GM10248 (cell line): ENCODE measurements around the gene RASSF1.
A peak's percentile ranks its signal among the peaks of the same experiment; 100 is the strongest.

Experiments used
- CTCF ChIA-PET: fragments of 300-600 bp; sonication (Branson Sonifier 250); formaldehyde crosslinking; extraction: SDS; loops from one replicate; lab custom pipeline; 2021; ENCODE audit warnings: antibody characterized with exemption; lab: Yijun Ruan, JAX
- POLR2A ChIA-PET: fragments of 350-650 bp; sonication (Branson Sonifier 250); formaldehyde crosslinking; extraction: SDS; loops from one replicate; lab custom pipeline; 2020; ENCODE audit warnings: antibody characterized with exemption; lab: Yijun Ruan, JAX
- DNase-seq: peaks from one replicate; pipeline ENCODE4 v3.0.0; 2012; ENCODE audit errors: extremely low spot score
- TF ChIP-seq, protein P1 (sequence below): IDR thresholded peaks from 2 replicates; pipeline ENCODE4 v1.5.1; 2012; ENCODE audit warnings: mild to moderate bottlenecking, low read depth; ENCODE audit errors: extremely low read depth, missing control alignments, control extremely low read depth

Gene RASSF1

DNA sequence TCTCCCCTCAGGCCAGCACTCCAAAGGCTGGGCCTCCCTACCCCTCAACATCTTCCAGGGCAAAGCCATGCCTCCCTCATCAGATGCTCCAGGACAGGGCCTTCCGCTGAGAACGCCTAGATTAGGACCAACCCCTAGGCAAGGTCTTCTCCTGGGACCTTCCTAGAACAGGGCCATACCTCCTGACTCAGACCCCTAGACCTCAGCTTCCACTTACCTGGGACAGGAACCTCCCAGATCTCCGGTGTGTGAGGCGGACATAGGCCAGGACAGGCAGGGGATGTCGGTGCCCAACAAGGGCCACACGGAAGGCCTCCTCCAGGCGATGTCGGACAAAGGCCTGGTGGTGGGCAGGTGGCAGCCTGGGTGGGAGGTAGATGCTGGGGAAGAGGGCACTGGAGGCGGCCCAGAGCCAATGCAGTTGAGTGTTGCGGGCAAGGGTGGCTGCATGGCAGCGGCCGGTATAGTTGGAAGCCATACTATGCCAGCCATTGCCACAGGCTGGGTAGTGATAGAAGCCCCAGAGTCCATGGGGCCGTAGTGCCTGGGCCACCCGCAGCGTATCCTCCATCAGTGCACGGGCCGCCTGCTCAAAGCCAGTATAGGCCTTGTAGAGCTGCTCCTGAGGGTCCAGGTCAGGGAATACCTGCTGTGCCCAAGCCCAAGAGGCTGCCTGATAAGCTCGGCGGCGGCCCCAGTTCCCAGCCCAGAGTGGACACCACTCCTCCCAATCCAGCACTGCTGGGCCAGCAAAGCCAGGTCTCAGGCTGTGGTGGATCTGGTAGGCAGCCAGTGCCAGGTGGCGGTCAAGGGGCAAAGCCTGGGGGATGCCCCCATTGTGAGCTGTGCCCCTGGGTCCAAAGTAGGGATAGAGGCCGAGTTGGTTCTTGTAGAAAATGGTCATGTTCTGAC lies 45.9 kb downstream of the RASSF1 start:
- no peak for DNase-seq
- ChIA-PET CTCF (interaction anchor here (1.2 to 2.3 kb wide), 4 partner anchors 11 to 35 kb away, joined by 3 to 8 read pairs (median 4); no protein-coding TSS in a partner anchor), POLR2A (no interaction called here)
- TF ChIP-seq, protein P1, sequence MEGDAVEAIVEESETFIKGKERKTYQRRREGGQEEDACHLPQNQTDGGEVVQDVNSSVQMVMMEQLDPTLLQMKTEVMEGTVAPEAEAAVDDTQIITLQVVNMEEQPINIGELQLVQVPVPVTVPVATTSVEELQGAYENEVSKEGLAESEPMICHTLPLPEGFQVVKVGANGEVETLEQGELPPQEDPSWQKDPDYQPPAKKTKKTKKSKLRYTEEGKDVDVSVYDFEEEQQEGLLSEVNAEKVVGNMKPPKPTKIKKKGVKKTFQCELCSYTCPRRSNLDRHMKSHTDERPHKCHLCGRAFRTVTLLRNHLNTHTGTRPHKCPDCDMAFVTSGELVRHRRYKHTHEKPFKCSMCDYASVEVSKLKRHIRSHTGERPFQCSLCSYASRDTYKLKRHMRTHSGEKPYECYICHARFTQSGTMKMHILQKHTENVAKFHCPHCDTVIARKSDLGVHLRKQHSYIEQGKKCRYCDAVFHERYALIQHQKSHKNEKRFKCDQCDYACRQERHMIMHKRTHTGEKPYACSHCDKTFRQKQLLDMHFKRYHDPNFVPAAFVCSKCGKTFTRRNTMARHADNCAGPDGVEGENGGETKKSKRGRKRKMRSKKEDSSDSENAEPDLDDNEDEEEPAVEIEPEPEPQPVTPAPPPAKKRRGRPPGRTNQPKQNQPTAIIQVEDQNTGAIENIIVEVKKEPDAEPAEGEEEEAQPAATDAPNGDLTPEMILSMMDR: no peak

DNA sequence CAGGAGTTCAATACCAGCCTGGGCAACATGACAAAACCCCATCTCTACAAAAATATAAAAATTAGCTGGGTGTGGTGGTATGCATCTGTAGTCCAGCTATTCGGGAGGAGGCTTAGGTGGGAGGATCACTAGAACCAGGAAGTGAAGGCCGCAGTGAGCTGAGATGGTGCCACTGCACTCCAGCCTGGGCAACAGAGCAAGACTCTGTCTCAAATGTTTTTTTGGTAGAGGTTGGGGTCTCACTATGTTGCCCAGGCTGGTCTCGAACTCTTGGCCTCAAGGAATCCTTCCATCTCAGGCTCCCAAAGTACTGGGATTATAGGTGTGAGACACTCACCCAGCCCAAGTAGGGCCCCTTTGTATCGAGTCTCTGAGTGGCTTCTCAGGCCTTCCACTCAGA lies 46.5 kb downstream of the RASSF1 start:
- DNase-seq: no peak

DNA sequence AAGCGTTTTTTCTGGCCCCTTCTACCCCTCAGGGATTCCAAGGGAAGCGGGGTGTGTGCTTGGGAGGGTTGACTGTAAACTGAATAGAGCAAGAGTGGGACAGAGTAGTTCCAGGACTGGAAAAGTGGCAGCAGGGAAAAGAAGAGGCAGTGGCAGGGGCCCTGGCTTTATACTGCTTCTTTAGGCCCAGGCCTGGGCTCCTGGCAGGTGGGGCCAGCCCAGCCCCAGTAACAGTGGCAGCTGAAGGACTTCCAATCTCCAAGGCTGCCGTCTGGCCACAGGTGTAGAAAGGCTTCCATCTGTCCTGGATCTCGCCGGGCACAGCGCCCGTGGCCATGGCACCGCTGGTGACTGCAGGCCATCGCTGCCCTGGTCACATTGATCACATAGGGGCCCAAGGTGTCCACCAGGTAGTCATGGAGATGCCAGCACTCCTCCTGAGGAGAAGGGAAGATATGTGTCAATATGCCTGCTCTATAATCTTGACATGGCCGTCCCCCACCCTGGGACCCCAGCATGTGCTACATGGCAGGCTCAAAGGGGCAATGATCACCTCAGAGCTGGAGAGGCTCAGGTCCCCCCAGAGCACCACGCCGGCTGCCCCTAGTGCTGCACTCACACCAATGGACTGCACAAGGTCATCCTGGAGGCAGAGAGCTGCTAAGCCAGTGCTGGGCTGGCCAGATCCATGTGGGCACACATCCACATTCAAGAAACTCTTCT lies 47.4 kb downstream of the RASSF1 start:
- CTCF ChIA-PET: interaction anchor here (1.6 to 2.5 kb wide), 4 partner anchors 12 to 99 kb away, joined by 3 to 8 read pairs (median 7); no protein-coding TSS in a partner anchor

More for the DNA sequence above, 46.5 kb downstream of the RASSF1 start:
- CTCF ChIA-PET: interaction anchor here (2.3 kb wide), 1 partner anchor 35 kb away, joined by 8 read pairs; no protein-coding TSS in a partner anchor
- POLR2A ChIA-PET: no interaction called here
- TF ChIP-seq, protein P1: no peak

DNA sequence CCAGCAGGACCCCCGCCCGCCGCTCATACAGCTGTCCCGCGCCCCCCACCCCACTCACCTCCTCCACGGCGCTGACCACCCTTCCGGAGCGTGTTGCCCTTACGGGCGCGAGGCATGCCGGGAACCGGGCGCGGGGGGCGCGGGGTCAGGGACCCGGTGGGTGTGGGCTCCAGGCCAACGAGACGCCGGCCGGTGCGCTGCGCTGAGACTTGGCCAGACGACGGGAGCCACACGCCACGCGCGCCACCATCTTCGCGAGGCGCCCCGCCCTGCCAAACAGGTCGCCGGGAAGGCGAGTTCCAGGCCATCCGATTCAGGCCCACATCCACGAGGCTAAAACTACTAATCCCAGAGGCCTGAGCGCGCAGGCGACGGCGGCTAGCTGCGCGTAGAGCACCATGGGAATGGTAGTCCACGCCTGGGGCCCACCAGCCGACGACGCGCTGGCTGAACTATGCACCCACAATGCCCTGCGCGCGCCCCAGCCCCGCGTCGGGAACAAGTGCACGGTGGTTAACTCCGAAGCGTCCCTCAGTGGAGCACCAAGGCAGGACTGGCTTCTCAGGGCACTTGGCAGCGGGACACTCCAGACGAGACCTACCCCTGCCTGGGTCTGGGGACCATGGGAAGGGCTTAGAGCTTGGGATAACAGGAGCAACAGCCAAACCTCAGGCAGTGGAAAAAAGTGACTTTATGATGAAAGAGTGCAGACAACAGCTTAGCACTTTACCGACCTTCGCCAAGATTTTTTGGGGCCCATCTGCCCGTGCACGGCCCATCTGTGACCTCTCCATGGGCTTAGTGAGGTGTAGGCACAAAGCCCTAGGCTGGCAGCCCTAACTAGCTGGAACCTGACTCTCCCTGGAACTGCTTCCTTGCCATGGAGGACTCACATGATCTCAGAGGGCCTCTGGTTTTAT lies 48.2 kb downstream of the RASSF1 start, which contains the start of gene IFRD2:
TSS of gene IFRD2 (minus strand) at position 271 of the 920 bp plus-strand sequence. CDS start at position 116, 155 bp downstream.
- POLR2A ChIA-PET: no interaction called here
- TF ChIP-seq, protein P1: no peak
- peak; percentile 96 for DNase-seq
- CTCF ChIA-PET: interaction anchor here (0.6 to 2.5 kb wide), 6 partner anchors 11 to 98 kb away, joined by 3 to 7 read pairs (median 4); partner anchors contain the start of gene LSMEM2

More for the DNA sequence above, 47.4 kb downstream of the RASSF1 start:
- no peak for DNase-seq
- TF ChIP-seq, protein P1: no peak
- POLR2A ChIA-PET: no interaction called here

DNA sequence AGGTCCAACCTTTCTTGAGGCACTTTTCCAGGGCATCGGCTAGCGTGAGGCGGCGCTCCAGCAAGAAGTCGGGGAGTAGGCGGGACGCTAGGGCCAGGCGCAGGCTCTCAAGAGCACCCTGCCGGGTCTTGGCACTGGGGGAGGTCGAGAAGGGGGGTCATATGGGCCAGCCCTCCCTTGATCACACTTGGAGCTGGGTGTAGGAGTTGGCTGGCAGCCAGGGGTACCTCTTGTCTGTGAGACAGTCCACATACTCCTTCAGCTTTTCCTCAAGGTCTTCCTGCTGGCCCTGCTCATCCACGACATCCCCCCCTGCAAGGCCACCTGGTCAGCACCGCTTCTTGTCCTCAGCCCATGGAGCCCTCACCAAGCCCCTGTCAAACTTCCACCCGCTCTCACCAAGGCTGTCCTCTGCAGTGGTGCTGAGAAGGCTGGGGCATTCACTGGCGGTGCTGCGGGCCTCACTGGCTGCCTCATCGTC lies 50.4 kb downstream of the RASSF1 start:
- ChIA-PET CTCF (interaction anchor here (0.7 to 1.8 kb wide), 4 partner anchors 8 to 64 kb away, joined by 3 to 6 read pairs (median 5); no protein-coding TSS in a partner anchor), POLR2A (no interaction called here)
- no peak for DNase-seq
- TF ChIP-seq, protein P1: no peak
